ENCODE data around the gene LDLRAD3.

Gene LDLRAD3

GRCh38 chr11:36278531-36279282 is 334.8 kb downstream of the LDLRAD3 start:
- DNase-seq (ENCODE audit: low read depth): no peak

- no peak for DNase-seq (ENCODE audit: low read depth)
Measured at GRCh38 chr11:36280531-36280930, 336.7 kb downstream of the LDLRAD3 start.
